Inflammatory macrophage (primary cell): ENCODE results near the gene NCCRP1.

Source experiments
- DNase-seq, 2 donors: peaks; one replicate each; pipeline ENCODE4 v3.0.0-alpha.2; 2020 to 2022

The NCCRP1 gene

GRCh38 chr19:39247701-39248664, 51.2 kb downstream of the NCCRP1 start:
- peak in 1 of 2 donors; percentile 4 for DNase-seq

DNA sequence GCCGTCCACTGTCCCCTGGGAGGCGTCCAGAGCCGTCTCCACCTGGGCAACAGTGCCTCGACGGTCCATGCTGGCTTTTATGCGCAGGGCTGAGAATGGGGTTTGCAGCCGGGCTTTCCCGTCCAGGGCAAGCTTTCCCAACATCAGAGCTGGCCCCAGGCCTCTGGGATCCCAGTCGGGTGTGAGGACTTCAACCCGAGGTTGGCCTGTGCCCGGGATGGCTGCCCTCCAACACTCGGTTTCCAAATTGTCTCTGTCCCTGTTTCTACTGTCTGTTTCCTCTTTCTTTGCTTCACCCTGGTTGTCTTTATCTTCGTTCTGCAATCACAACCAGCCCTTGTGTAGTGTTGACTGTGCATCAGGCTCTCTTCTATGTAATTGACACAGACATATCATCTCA, 52.0 kb downstream of the NCCRP1 start, which contains the start of gene IFNL4:
IFNL4 (minus strand) TSS at position 51 of the 400 bp plus-strand sequence.
- DNase-seq = no peak

GRCh38 chr19:39251081-39251480, 54.3 kb downstream of the NCCRP1 start:
- no peak for DNase-seq
